Upper lobe of left lung (tissue), 4 donors: ENCODE data around the gene CLDN8.

ENCODE experiments used
- EP300 ChIP-seq, 4 donors: sonication (generic); formaldehyde crosslinking; IDR thresholded peaks; one replicate each; pipeline ENCODE4 v1.5.1; 2017; ENCODE audit warnings: antibody characterized with exemption in 4 of 4, control low read depth in 2 of 4
- POLR2A ChIP-seq, 4 donors: fragments of 450-650 bp; IDR thresholded peaks; one replicate each; pipeline ENCODE4 v1.5.1; 2016 to 2017; ENCODE audit warnings: antibody characterized with exemption in 4 of 4, mild to moderate bottlenecking in 2 of 4
- POLR2AphosphoS5 ChIP-seq, 2 donors: sonication (generic); formaldehyde crosslinking; IDR thresholded peaks; one replicate each; pipeline ENCODE4 v1.5.1; 2017; ENCODE audit warnings: antibody characterized with exemption in 2 of 2
- TF ChIP-seq, protein P1 (sequence below), 6 experiments: fragments of 450-650 bp in 4 of 6; fragments of 200-600 bp in 2 of 6; sonication (generic) in 2 of 6; IDR thresholded peaks; one replicate each; pipeline ENCODE4 v1.5.1; 2016 to 2019; ENCODE audit warnings: antibody characterized with exemption in 6 of 6

DNA sequence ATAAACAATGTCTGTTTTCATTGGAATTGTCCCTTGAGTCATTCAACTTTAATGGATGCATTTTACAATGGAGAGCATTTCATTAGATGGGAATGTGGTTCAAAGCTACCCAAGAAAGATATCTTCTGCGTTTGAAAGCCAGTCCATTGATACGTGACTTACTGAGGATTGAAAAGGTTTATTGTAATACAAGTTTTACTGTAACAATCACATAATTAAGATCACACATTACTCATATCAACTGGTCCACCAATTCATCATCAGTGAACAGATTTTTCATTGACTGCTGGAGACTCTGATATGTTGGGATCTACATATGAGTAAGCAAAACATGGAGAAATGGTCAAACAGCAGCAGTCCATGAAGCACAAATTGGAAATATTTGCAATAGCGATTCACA lies 34.0 kb upstream of the CLDN8 start:
- TF ChIP-seq, protein P1, sequence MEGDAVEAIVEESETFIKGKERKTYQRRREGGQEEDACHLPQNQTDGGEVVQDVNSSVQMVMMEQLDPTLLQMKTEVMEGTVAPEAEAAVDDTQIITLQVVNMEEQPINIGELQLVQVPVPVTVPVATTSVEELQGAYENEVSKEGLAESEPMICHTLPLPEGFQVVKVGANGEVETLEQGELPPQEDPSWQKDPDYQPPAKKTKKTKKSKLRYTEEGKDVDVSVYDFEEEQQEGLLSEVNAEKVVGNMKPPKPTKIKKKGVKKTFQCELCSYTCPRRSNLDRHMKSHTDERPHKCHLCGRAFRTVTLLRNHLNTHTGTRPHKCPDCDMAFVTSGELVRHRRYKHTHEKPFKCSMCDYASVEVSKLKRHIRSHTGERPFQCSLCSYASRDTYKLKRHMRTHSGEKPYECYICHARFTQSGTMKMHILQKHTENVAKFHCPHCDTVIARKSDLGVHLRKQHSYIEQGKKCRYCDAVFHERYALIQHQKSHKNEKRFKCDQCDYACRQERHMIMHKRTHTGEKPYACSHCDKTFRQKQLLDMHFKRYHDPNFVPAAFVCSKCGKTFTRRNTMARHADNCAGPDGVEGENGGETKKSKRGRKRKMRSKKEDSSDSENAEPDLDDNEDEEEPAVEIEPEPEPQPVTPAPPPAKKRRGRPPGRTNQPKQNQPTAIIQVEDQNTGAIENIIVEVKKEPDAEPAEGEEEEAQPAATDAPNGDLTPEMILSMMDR (IDR thresholded peaks at IDR 0.05): no peak
- TF ChIP-seq EP300 (IDR thresholded peaks at IDR 0.05) (no peak), POLR2A (IDR thresholded peaks at IDR 0.05) (no peak), POLR2AphosphoS5 (IDR thresholded peaks at IDR 0.05) (no peak)
